ENCODE data around the gene TSHZ2. TPM values are rescaled to one million over a fixed set of nuclear protein-coding genes. Genes with fewer than 3 reads are reported as not detected.

Gene TSHZ2
- total and polyA plus RNA-seq, 2 donors (not counting 1 experiment from before 2014, with no cell fraction given), result 1.00 to 5.7 TPM

DNA sequence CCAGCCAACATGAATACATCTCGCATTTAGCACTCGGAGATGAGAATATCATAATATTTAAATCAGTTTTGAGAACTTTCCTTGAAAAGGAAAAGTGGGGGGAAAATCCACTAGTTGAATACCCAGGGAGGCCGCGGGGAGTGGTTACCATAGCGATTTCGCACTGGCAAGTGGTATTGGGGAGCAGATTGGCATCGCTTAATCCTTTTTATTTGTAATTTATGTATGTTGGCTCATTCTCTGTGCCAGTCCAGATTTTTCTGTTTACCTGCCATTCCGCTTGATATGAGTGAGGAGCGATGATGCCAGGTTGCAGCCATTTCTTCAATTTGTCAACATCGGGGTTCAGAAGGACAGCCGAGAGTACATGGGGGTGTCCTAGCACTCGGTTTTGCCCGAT lies 329.7 kb downstream of the TSHZ2 start:
- Histone ChIP-seq H3K4me1 (ENCODE audit: control insufficient read depth in 2 of 2, insufficient read depth in 2 of 2, low read length in 2 of 2) (no peaks in the 10 kb centered on the region), H3K79me2 (ENCODE audit: control insufficient read depth, insufficient read depth, low read length) (no peaks in the 10 kb centered on the region), H3K36me3 (replicated peaks in 1 of 2; ENCODE audit: control extremely low read depth in 1 of 2, control insufficient read depth in 1 of 2, extremely low read depth in 1 of 2, insufficient read depth in 2 of 2, low read length in 1 of 2) (no peaks in the 10 kb centered on the region), H3K27ac (ENCODE audit: low read length in 2 of 2) (no peak overlapping the region), H3K4me3 (ENCODE audit: control extremely low read depth in 1 of 5, extremely low read depth in 1 of 5, insufficient read depth in 1 of 5, low read depth in 2 of 5, low read length in 4 of 5) (no peak overlapping the region), H2AFZ (ENCODE audit: insufficient read depth, low read depth, low read length, poor library complexity, severe bottlenecking) (no peak overlapping the region), H3K9ac (ENCODE audit: low read length) (no peak overlapping the region), H4K20me1 (ENCODE audit: control insufficient read depth, insufficient read depth, low read length, poor library complexity, severe bottlenecking) (no peaks in the 10 kb centered on the region), H3K4me2 (replicated peaks; ENCODE audit: low read depth, low read length, poor library complexity, severe bottlenecking) (no peak overlapping the region), H3K27me3 (replicated peaks in 1 of 4; ENCODE audit: control extremely low read depth in 1 of 4, control insufficient read depth in 3 of 4, insufficient read depth in 4 of 4, low read length in 3 of 4) (peaks cover 0 to 5% (median 0%) of the 10 kb centered on the region in 4 experiments), H3K9me3 (ENCODE audit: control extremely low read depth in 1 of 3, control insufficient read depth in 2 of 3, insufficient read depth in 1 of 3, low read length in 2 of 3) (peaks cover 0 to 4% (median 0%) of the 10 kb centered on the region in 3 donors)
- ChIA-PET CTCF (no interaction called here), POLR2A (no interaction called here)
- 100% methylated on average over 11 of the region's 13 CpGs for WGBS (ENCODE audit: insufficient coverage)
- no peak for TF ChIP-seq EZH2 (IDR thresholded peaks at IDR 0.05; ENCODE audit: borderline replicate concordance, insufficient read depth, low read depth, low read length, poor library complexity, severe bottlenecking)
- TF ChIP-seq, protein P1, sequence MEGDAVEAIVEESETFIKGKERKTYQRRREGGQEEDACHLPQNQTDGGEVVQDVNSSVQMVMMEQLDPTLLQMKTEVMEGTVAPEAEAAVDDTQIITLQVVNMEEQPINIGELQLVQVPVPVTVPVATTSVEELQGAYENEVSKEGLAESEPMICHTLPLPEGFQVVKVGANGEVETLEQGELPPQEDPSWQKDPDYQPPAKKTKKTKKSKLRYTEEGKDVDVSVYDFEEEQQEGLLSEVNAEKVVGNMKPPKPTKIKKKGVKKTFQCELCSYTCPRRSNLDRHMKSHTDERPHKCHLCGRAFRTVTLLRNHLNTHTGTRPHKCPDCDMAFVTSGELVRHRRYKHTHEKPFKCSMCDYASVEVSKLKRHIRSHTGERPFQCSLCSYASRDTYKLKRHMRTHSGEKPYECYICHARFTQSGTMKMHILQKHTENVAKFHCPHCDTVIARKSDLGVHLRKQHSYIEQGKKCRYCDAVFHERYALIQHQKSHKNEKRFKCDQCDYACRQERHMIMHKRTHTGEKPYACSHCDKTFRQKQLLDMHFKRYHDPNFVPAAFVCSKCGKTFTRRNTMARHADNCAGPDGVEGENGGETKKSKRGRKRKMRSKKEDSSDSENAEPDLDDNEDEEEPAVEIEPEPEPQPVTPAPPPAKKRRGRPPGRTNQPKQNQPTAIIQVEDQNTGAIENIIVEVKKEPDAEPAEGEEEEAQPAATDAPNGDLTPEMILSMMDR (IDR thresholded peaks at IDR 0.05), result no peak
- H3K27ac Mint-ChIP-seq, result no peak overlapping the region
- H3K9me3 Mint-ChIP-seq (ENCODE audit: insufficient read depth), result no peaks in the 10 kb centered on the region
- intact Hi-C loops (cut with micrococcal nuclease), result no loop called here
- peaks cover 26% of the 10 kb centered on the region for H3K27me3 Mint-ChIP-seq
- no peaks in the 10 kb centered on the region for H3K4me1 Mint-ChIP-seq
- DNase-seq, result no peak
- ATAC-seq (ENCODE audit: low read depth), result no peak
- H3K4me3 Mint-ChIP-seq, result no peak overlapping the region

DNA sequence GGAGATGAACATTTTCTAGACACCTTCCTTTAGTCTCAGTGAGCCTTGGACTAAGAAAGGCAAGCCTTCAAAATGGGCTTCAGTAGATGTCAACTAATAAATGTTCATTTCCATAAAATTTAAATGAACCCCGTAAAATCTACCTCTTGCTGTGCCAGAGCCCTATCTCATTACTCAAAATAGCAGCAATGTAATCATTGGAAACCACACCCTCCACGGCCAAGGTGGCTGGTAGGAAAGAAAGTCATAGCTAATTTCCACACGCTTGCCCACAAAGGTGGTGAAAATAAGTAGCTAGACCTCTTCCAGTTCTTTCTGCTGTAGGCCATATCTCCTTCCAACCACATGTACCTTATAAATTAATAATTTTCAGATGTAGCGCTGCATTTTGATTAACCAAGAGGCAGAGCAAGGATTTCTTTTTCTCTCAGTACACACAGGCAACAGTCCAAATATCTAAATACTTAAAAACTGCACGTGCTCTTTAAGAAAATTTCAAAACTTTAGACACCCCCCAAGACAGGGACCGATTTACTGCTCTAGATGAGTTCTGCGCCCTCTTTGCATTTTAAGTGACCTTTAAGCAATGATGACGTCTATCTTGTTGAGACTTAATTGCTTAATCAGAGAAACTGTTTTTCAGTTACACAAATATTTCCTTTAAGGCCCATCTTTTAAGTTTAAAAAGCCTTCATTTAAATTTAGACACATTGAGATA lies 330.7 kb downstream of the TSHZ2 start:
- no peaks in the 10 kb centered on the region for H3K79me2 ChIP-seq (ENCODE audit: control insufficient read depth, insufficient read depth, low read length)
- no peak overlapping the region for H3K4me2 ChIP-seq (replicated peaks; ENCODE audit: low read depth, low read length, poor library complexity, severe bottlenecking)
- H3K4me3 Mint-ChIP-seq, result no peak overlapping the region
- TF ChIP-seq, protein P1 (IDR thresholded peaks at IDR 0.05), result no peak
- TF ChIP-seq EZH2 (IDR thresholded peaks at IDR 0.05; ENCODE audit: borderline replicate concordance, insufficient read depth, low read depth, low read length, poor library complexity, severe bottlenecking), result no peak
- H3K4me1 Mint-ChIP-seq, result no peaks in the 10 kb centered on the region
- no peak overlapping the region for H3K27ac Mint-ChIP-seq
- H2AFZ ChIP-seq (ENCODE audit: insufficient read depth, low read depth, low read length, poor library complexity, severe bottlenecking), result no peak overlapping the region
- 96% methylated on average over 4 of the region's 8 CpGs for WGBS (ENCODE audit: insufficient coverage)
- DNase-seq (no peak), ATAC-seq (ENCODE audit: low read depth) (no peak)
- ChIA-PET POLR2A (no interaction called here), CTCF (no interaction called here)
- no peaks in the 10 kb centered on the region for H4K20me1 ChIP-seq (ENCODE audit: control insufficient read depth, insufficient read depth, low read length, poor library complexity, severe bottlenecking)
- no peak overlapping the region for H3K4me3 ChIP-seq (ENCODE audit: control extremely low read depth in 1 of 5, extremely low read depth in 1 of 5, insufficient read depth in 1 of 5, low read depth in 2 of 5, low read length in 4 of 5)
- peaks cover 0 to 11% (median 0%) of the 10 kb centered on the region in 4 experiments for H3K27me3 ChIP-seq (replicated peaks in 1 of 4; ENCODE audit: control extremely low read depth in 1 of 4, control insufficient read depth in 3 of 4, insufficient read depth in 4 of 4, low read length in 3 of 4)
- intact Hi-C loops (cut with micrococcal nuclease), result no loop called here
- no peaks in the 10 kb centered on the region for H3K9me3 Mint-ChIP-seq (ENCODE audit: insufficient read depth)
- H3K9me3 ChIP-seq (ENCODE audit: control extremely low read depth in 1 of 3, control insufficient read depth in 2 of 3, insufficient read depth in 1 of 3, low read length in 2 of 3), result peaks cover 0 to 4% (median 0%) of the 10 kb centered on the region in 3 donors
- no peak overlapping the region for H3K27ac ChIP-seq (ENCODE audit: low read length in 2 of 2)
- H3K9ac ChIP-seq (ENCODE audit: low read length), result no peak overlapping the region
- no peaks in the 10 kb centered on the region for H3K36me3 ChIP-seq (replicated peaks in 1 of 2; ENCODE audit: control extremely low read depth in 1 of 2, control insufficient read depth in 1 of 2, extremely low read depth in 1 of 2, insufficient read depth in 2 of 2, low read length in 1 of 2)
- H3K27me3 Mint-ChIP-seq, result peaks cover 30% of the 10 kb centered on the region
- no peaks in the 10 kb centered on the region for H3K4me1 ChIP-seq (ENCODE audit: control insufficient read depth in 2 of 2, insufficient read depth in 2 of 2, low read length in 2 of 2)
